ENCODE measurements around the gene MYO15B.
"Not testable (repeated sequence)": the region's sequence is repeated elsewhere in the genome, so short reads cannot be mapped to it uniquely, and the experiment has no call there.

The MYO15B gene

DNA sequence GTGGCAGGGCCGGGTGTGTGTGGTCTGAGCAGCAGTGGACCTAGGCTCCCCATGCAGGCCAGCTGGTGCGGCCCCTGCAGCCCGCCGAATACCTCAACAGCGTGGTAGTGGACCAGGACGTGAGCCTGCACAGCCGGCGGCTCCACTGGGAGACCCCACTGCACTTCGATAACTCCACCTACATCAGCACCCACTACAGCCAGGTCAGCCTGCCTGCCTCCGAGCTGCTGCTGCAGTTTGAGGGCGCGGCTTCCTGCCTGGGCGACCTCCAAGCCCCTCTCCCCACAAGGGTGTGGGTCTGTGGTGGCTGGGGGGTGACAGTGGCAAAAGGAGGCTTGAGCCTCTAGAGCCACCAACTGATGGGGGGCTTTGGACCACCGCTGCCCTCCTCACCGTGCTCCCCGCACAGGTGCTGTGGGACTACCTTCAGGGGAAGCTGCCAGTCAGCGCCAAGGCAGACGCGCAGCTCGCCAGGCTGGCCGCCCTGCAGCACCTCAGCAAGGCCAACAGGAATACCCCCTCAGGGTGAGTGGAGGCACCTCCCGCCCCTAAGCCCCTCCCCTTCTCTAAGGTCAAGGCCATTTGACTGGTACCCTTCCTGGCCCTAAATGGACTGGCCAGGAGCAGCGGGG lies 37.2 kb downstream of the MYO15B start:
- no peak for DNase-seq (ENCODE audit: low spot score)

DNA sequence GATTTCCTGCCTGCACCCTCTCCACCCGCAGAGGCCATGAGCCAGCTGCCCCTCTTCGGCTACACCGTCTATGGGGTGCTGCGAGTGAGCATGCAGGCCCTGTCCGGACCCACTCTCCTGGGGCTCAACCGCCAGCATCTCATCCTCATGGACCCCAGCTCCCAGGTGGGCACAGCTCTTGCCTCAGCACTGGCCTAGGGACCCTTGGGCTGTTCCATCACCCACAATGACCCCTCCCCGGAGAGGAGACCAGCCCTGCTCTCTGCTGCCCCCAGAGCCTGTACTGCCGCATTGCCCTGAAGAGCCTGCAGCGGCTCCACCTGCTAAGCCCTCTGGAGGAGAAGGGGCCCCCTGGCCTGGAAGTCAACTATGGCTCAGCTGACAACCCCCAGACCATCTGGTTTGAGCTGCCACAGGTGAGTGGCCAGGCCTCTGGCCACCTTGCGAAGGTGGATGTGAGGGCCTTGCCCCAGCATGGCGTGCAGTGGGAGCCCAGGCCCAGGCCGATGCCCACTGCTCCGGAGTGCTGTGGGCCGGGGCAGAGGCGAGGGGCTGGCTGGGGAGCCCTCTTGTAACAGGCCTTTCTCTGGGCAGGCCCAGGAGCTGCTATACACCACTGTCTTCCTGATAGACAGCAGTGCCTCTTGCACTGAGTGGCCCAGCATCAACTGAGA lies 38.4 kb downstream of the MYO15B start:
- peak; percentile 95 for DNase-seq (ENCODE audit: low spot score)

DNA sequence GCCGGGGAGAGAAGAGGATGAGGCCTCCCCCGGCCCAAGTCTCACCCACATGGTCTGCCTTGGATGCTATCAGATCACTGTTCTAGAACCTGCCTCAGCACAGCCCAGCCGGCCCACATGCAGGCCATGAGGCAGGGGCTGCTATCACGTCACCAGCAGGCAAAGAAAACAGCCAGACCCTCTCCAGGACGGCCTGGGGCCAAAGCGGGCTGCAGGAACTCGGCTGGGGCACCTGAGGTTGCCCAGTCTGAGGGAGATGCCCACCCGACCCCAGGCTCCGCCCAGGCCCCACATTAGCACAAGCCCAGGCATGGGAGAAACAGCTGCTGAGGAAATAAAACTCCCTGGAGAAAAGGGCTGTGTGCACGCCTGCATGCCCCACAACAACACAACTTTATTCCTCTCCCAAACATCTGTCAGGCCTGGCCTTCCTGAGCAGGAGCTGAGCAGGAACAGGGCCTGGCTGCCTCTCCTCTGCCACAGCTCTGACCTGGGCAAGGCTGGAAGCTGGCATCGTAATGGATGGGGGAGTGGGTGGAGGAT lies 39.0 kb downstream of the MYO15B start:
- no peak for DNase-seq (ENCODE audit: low spot score)

GRCh38 chr17:75627094-75627493 lies 39.5 kb downstream of the MYO15B start:
- no peak for DNase-seq (ENCODE audit: low spot score)

- no peak for DNase-seq (ENCODE audit: low spot score)
Measured at GRCh38 chr17:75628425-75628824, 40.8 kb downstream of the MYO15B start.

DNA sequence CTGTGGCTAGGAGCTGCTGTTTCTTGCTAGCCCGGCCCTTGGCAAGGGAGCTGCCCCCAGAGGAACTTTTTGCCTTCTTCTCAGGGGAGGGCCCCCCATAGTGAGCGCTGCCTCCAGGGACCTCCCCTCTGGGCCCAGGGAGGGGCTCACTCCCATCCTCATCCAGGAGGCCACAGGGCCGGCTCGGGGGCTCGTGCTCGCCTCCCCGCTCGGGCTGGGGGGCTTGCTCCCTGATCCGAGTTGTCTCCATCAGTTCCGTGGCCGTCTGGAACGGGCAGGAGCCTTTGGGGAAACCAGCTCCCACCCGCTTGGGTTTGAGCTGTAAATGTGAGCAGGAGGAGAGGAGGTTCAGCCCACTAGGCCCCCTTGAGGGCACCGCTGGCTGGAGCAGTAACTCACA lies 41.6 kb downstream of the MYO15B start:
- DNase-seq (ENCODE audit: low spot score) = no peak

DNA sequence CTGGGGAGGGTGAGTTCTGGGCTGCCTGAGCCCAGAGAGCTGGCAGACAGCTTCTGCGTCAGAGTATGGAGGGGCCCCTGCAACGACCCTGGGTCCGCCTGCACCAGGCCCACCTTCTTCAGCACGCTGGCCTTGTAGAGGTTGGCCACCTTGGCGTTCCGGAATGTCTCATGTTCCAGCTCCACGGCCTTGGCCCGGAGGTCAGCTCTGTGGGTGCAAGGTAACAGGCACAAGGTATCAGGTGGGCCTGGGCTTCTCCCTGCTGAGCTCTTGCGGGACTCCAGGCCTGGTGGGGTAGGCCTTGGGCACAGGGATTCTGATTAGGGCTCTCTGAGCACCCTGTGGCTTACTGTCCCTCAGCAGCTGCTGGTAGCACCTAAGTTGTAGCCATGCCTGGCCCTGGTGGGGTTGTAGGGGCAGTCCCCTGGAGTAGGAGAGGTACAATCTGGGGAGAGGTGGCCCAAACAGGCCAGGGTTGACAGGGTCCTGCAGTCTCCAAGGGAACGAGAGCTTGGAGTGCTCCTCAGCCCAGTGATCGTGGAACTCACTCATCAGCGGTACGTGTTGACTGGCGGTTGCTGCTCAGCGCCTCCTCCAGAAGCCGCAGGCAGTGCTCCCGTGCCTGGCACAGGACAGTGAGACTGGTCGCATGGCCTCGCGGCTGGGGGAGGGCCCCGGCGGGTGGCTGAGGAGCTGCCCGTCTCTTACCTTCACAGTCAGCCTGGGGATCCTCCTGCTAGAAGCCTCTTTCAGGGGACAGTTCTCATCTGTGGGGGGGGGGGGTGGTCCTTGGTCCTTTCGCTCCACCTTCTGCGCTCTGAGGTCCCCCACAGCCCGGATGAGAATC lies 42.7 kb downstream of the MYO15B start:
- no peak for DNase-seq (ENCODE audit: low spot score)

- no peak for DNase-seq (ENCODE audit: low spot score)
Measured at GRCh38 chr17:75631353-75631752, 43.8 kb downstream of the MYO15B start.

- DNase-seq (ENCODE audit: low spot score) = no peak
Measured at GRCh38 chr17:75632428-75632827, 44.8 kb downstream of the MYO15B start.

DNA sequence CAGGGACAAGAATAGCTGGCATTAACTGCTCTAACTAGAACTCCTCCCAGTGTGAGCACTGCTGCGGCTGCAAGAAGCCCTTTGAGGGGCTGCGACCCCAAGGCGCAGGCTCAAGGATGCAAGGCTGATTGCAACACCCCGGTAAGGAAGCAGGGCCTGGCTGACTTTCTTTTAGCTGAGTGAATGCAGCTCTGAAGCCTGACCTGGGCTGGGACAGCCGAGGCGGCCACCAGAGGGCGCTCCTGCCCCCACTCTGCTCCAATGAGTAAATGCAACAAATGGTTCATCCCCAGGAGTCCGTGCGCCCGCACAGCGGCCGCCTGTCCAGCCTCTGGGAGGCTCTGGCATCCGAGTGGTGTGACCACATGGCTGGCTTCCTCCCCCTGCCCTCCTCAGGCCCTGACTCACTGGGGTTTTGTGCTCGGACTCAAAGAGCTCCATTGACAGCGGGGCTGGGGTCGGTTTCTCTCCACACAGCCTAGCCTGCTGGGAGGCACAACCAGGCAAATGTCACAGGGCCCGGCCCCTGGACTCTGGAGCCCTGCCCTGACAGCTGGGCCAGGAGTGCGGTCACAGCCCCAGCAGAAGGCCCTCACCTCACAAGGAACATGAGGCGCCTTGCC lies 45.4 kb downstream of the MYO15B start, which contains the start of gene SMIM5:
SMIM5 (plus strand) TSS at position 572 of the 623 bp plus-strand sequence. CDS start 6,768 bp downstream, outside the sequence.
- peak; percentile 99 for DNase-seq (ENCODE audit: low spot score)

GRCh38 chr17:75633486-75634375 lies 46.1 kb downstream of the MYO15B start:
- peak; percentile 98 for DNase-seq (ENCODE audit: low spot score)

- DNase-seq (ENCODE audit: low spot score) = no peak
Measured at GRCh38 chr17:75634376-75634740, 46.8 kb downstream of the MYO15B start.

- DNase-seq (ENCODE audit: low spot score) = no peak
Measured at GRCh38 chr17:75634754-75635609, 47.4 kb downstream of the MYO15B start.

GRCh38 chr17:75635610-75636202 lies 48.1 kb downstream of the MYO15B start:
- no peak for DNase-seq (ENCODE audit: low spot score)

- DNase-seq (ENCODE audit: low spot score) = no peak
Measured at GRCh38 chr17:75636381-75637142, 49.0 kb downstream of the MYO15B start.

DNA sequence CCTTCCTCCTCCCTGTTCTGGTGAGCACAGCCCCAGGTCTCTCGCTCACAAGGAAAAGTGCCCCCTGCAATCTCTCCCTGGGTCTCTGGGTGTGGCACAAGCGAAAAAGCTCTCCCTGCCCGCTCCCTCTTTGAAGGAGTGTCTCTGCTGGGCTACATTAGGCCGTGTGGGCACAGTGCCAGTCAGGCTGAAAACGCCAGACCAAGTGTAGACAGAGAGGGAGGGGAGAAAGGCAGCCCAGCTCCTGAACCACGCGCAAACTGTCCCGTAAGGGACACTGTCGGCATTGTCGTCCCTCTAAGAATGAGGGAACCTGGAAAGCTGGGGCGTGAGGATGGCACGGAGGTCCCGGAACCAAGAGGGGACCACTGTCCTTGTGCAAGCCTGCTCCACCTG lies 49.5 kb downstream of the MYO15B start:
- DNase-seq (ENCODE audit: low spot score) = no peak

GRCh38 chr17:75637551-75637950 lies 50.0 kb downstream of the MYO15B start:
- DNase-seq (ENCODE audit: low spot score) = no peak

DNA sequence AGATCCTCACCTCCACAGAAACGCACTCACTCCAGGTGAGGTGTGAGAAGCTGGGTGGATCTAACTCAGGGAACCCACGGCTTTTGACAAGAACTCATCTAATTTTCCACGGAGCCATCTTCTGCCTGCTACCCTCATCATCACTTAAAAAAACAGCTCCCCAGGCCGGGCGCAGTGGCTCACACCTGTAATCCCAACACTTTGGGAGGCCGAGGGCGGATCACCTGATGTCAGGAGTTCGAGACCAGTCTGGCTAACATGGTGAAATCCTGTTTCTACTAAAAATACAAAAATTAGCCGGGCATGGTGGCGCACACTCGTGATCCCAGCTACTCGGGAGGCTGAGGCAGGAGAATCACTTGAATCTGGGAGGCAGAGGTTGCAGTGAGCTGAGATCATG lies 50.4 kb downstream of the MYO15B start:
- not testable (repeated sequence) for DNase-seq (ENCODE audit: low spot score)

DNA sequence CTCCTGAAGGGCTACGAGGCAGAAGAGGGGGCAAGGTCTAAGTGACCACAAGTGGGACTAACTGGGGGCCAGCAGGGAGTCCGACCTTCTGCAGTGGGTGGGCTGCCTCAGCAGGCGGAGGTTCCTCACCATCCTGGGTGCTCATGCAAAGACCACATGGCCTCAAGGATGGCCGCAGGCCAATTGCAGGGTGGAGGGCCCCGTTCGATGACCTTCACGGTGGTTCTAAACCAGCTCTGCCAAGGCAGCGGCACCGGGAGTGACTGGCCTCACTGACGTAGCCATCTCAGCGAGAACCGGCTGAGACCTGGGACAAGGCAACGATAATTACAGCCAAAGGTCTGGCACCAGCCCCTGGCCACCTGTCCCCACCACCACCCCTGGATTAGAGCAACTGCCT lies 51.3 kb downstream of the MYO15B start:
- DNase-seq (ENCODE audit: low spot score) = no peak

Measured in HuH-7 (cell line).